ENCODE data around the gene SAP30BP.

SAP30BP gene

DNA sequence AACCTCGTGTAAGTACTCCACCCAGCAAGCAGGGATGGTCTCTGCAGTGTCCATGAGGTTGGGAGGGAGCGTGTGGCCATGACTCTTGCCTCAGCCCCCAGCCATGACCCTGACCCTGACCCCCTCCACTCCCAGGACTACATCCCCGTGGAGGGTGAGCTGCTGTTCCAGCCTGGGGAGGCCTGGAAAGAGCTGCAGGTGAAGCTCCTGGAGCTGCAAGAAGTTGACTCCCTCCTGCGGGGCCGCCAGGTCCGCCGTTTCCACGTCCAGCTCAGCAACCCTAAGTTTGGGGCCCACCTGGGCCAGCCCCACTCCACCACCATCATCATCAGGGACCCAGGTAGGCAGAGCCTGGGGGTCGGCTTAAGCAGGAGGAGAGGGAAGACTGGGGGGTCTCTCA is 81.6 kb downstream of the SAP30BP start:
- no peak for DNase-seq

GRCh38 chr17:75749545-75750389 is 82.6 kb downstream of the SAP30BP start:
- no peak for DNase-seq

DNA sequence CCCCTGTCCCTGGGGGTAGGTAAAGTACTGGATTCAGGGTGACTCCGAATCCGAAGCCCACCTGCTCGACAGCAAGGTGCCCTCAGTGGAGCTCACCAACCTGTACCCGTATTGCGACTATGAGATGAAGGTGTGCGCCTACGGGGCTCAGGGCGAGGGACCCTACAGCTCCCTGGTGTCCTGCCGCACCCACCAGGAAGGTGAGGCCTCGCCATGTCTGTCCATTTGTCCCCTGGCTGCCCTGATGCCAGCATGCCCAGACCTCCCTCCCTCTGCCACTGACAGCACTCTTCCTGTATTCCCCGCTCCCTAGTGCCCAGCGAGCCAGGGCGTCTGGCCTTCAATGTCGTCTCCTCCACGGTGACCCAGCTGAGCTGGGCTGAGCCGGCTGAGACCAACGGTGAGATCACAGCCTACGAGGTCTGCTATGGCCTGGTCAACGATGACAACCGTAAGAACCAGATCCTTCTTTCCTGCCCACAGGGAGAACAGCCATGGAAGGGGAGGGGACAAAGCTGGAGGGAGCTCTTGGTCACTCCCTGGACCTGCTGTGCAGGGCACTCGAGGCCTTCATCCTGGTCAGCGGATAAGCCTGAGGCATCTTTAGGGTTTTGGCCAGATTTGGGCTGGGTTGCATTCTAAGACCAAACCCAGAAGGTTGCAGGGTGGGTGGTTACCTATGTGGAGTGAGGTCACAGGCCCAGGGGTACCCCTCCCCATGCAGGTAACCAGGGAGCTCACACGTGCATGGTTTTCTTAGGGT is 83.7 kb downstream of the SAP30BP start:
- no peak for DNase-seq

- no peak for DNase-seq
Measured at GRCh38 chr17:75751676-75752404, 84.7 kb downstream of the SAP30BP start.

DNA sequence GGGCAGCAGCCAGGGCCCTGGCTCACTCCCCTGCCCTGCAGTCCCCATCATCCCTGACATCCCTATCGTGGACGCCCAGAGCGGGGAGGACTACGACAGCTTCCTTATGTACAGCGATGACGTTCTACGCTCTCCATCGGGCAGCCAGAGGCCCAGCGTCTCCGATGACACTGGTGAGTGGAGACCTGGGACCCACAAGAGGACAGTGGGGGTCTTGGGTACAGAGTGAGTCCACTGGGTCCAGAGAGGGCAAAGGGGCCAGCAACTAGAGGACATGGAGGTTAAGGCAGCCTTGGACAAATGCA is 85.2 kb downstream of the SAP30BP start:
- no peak for DNase-seq

GRCh38 chr17:75752802-75753513 is 85.8 kb downstream of the SAP30BP start:
- no peak for DNase-seq

DNA sequence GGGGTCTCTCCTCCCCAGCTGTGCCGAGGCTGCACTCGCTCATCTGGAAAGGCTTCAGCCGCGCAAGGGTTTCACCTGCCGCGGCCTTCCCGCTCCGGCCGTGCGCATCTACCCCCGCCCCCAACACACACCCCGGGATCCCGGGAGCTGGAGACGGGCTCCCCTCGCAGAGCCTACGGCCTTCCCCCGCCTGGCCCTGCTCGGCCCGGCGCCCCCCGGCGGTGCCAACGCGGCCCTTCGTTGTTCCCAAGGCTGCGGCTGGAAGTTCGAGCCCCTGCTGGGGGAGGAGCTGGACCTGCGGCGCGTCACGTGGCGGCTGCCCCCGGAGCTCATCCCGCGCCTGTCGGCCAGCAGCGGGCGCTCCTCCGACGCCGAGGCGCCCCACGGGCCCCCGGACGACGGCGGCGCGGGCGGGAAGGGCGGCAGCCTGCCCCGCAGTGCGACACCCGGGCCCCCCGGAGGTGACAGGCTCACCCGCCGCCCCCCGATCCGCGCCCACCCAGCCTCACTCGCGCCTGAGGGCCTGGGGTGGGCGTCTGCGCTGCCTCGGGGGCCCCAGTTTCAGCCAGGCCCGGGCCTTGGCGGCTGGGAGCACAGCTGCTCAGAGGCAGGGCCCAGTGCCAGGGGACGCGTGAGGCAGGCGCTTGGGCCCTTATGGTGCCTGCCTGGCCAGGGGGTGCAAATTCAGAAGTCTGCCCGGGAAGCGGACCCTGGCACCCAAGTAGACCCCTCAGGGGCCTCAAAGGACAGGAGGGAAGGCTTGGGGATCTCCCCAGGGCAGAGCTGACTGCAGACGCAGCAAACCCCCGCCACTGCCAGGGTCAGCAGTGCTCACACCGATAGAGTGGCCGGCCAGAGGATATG is 86.6 kb downstream of the SAP30BP start:
- no peak for DNase-seq

GRCh38 chr17:75754378-75755204 is 87.5 kb downstream of the SAP30BP start:
- DNase-seq, result no peak

DNA sequence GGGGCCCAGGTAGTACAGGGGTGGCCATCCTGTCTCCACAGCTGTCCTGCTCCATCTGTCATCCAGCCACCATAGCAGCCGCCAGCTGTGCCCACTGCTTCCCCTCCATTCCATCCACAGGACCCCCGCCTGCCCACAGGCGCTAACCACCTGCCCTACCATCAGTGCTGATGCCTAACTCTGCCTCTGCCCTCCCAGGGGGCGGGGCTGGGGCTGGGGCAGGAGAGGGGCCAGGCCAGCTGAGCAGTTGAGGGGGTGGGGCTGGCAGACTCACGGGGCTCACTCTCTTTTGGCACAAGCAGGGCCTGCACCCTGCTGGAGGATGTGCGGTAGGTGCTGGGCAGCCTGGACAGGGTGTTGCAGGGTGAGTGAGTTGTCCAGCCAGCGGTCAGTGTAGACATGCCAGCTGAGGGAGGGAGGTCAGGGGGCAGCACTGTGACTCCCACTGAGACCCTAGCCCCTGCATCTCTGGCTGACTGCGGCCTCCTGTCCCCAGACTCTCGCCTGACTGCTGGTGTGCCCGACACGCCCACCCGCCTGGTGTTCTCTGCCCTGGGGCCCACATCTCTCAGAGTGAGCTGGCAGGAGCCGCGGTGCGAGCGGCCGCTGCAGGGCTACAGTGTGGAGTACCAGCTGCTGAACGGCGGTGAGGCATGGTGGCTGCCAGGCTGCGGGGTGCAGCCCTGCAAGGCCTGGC is 88.2 kb downstream of the SAP30BP start:
- no peak for DNase-seq

DNA sequence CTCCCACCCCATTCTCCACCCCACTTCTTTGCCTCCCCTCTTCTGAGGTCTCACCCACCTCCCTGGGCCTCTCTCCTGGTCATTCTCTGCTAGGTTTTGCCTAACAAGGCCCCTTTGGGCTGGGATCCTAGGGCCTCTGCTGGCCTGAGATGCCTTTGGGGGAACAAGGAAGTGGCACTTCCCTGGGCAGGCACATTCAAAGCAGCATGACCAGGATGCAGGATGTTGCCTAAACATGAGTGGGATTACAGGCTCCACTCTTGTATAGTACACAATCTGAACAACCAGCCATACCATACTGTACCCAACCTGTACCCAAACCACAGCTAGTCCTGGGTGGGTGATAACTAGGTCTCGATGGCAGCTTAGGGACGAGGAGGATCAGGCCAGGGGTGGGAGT is 88.9 kb downstream of the SAP30BP start:
- no peak for DNase-seq

DNA sequence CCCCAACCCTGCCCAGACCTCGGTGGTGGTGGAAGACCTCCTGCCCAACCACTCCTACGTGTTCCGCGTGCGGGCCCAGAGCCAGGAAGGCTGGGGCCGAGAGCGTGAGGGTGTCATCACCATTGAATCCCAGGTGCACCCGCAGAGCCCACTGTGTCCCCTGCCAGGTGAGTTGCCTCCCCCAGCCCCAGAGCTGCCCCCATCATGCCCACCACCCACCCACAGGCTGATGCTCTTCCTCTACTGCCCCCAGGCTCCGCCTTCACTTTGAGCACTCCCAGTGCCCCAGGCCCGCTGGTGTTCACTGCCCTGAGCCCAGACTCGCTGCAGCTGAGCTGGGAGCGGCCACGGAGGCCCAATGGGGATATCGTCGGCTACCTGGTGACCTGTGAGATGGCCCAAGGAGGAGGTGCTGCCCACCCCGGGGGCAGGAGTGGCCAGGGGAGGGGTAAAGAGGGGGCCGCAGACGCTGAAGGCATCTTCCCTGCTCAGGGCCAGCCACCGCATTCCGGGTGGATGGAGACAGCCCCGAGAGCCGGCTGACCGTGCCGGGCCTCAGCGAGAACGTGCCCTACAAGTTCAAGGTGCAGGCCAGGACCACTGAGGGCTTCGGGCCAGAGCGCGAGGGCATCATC is 89.4 kb downstream of the SAP30BP start:
- no peak for DNase-seq

GRCh38 chr17:75757086-75757681 is 90.0 kb downstream of the SAP30BP start:
- DNase-seq, result no peak

Data from NCI-H2081 treated with DMSO at 0.1 percent for 48 hours (cell line).